Fibroblast of villous mesenchyme (primary cell): ENCODE results near the gene COL23A1. TPM values are rescaled to one million over a fixed set of nuclear protein-coding genes. Genes with fewer than 3 reads are reported as not detected.

Experiments
- DNase-seq: peaks from one replicate; pipeline ENCODE4 v3.0.0-alpha.2; 2010; ENCODE audit warnings: low read depth
- H3K4me3 ChIP-seq: 2 replicates; pipeline ENCODE4 v1.5.1; 2011; ENCODE audit warnings: low read depth, mild to moderate bottlenecking, low read length
- CTCF ChIP-seq: IDR thresholded peaks from 2 replicates; pipeline ENCODE4 v1.5.1; 2012; ENCODE audit warnings: low read depth, mild to moderate bottlenecking, low read length; ENCODE audit not compliant: insufficient read depth
- total RNA-seq: library from RNA; depleted of rRNA; stranded (reverse); fragments of >200 nt; gene quantifications from 2 replicates; pipeline ENCODE4 v1.2.3, GENCODE V29; 2012

The COL23A1 gene
- total RNA-seq, 1 donor: not detected

GRCh38 chr5:178351221-178352034 is 238.8 kb downstream of the COL23A1 start:
- no peak for DNase-seq
- no peak for TF ChIP-seq CTCF
- no peak overlapping the region for H3K4me3 ChIP-seq

- no peak for TF ChIP-seq CTCF
- DNase-seq: no peak
- H3K4me3 ChIP-seq: no peak overlapping the region
Measured at GRCh38 chr5:178350361-178351220, 239.6 kb downstream of the COL23A1 start.

GRCh38 chr5:178349625-178350353 is 240.4 kb downstream of the COL23A1 start:
- no peak overlapping the region for H3K4me3 ChIP-seq
- no peak for DNase-seq
- TF ChIP-seq CTCF: no peak

- no peak overlapping the region for H3K4me3 ChIP-seq
- DNase-seq: no peak
- no peak for TF ChIP-seq CTCF
Measured at GRCh38 chr5:178349075-178349511, 241.1 kb downstream of the COL23A1 start.

- TF ChIP-seq CTCF: no peak
- DNase-seq: no peak
Measured at GRCh38 chr5:178348356-178349074, 241.7 kb downstream of the COL23A1 start.

GRCh38 chr5:178347956-178348355 is 242.2 kb downstream of the COL23A1 start:
- no peak for DNase-seq
- TF ChIP-seq CTCF: no peak
- H3K4me3 ChIP-seq: no peak overlapping the region

More at GRCh38 chr5:178348356-178349074, 241.7 kb downstream of the COL23A1 start:
- no peak overlapping the region for H3K4me3 ChIP-seq
